A673 (cell line): ENCODE data around the gene RAB27B.
"Not testable (repeated sequence)": the region's sequence is repeated elsewhere in the genome, so short reads cannot be mapped to it uniquely, and the experiment has no call there.

Experiments used
- CTCF ChIP-seq: fragments of 300-800, 200-600 bp; sonication (generic); conservative IDR thresholded peaks from 2 replicates; pipeline ENCODE4 v1.5.1; 2017; ENCODE audit warnings: low read depth, mild to moderate bottlenecking, antibody characterized with exemption, low read length, moderate library complexity, mixed read lengths
- EZH2 ChIP-seq: fragments of 200-600 bp; sonication (generic); IDR thresholded peaks from 2 replicates; pipeline ENCODE4 v1.6.1; 2017; ENCODE audit warnings: borderline replicate concordance, low read depth, mild to moderate bottlenecking, mixed read lengths, antibody characterized with exemption, low read length; ENCODE audit not compliant: poor library complexity, severe bottlenecking

DNA sequence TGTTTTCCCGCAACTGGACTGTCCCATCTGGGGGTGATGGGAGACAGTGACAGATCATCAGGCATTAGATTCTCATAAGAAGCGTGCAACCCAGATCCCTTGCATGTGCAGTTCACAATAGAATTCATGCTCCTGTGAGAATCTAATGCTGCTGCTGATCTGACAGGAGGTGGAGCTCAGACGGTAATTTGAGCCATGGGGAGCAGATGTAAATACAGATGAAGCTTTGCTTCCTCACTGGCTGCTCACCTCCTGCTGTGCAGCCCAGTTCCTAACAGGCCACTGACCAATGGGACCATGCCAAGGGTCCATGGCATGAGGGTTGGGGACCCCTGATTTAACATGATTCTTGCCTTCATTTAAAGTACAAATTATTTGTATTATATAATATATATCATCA is 26.8 kb downstream of the RAB27B start:
- TF ChIP-seq EZH2, CTCF: not testable (repeated sequence)
